GM18951 (cell line): ENCODE measurements around the gene USP34.
"Not testable (repeated sequence)": the region's sequence is repeated elsewhere in the genome, so short reads cannot be mapped to it uniquely, and the experiment has no call there.

Experiments used
- POLR2A ChIP-seq: IDR thresholded peaks from 4 replicates; pipeline ENCODE4 v1.6.1; 2011; ENCODE audit warnings: mild to moderate bottlenecking; ENCODE audit not compliant: insufficient read length, insufficient read depth; ENCODE audit errors: extremely low read depth
- in situ Hi-C: fragments of 300-500 bp; cut with MboI; formaldehyde crosslinking; loops from one replicate; pipeline ENCODE4 v1.12.0; 2022; ENCODE audit warnings: low sequenced_read_pairs, mixed read lengths, inconsistent platforms; ENCODE audit not compliant: unreplicated experiment

The USP34 gene

GRCh38 chr2:61471905-61472805 is 1.3 kb upstream of the USP34 start:
- in situ Hi-C loops: no loop called here

DNA sequence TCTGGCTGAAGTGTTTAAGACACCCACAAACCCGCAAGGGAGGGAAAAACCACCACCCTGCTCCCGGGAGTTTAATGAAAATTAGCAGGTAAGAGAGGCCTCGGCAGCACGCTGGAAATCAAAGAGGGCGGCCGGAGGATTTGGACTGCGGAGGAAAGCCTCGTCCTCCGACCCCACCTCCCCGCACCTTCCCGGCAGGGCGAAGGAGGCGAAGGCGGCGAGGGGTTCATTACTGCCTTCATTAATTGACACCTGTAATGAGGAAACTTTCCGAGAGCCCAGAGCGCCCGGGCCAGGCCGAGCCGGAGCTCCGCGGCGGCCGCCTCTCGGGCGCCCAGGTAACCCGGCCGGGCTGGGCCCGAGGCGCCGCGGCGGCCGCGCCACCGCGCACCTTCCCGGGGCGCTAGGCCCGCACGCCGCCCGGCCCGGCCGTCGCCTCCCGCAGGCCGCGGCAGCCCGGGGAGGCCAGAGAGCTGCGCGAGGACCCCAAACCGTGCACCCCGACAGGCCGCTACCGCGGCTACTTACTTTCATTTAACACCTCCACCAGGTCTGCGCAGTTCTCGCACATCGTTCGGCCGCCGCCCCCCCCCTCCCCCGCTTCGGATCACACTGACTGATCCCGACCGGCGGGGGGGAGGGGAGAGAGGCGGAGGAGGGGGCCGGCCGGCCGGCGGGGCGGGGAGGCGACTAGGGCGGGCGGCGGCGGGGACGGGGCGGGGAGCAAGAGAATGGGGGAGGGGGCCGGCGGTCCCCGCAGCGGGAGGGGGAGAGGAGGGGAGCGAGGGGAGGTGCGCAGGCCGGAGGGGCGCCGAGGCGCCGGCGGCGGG is 550 bp downstream of the USP34 start:
- TF ChIP-seq POLR2A: peak; percentile 30
- in situ Hi-C loops: no loop called here

More at GRCh38 chr2:61471905-61472805, 1.3 kb upstream of the USP34 start:
- TF ChIP-seq POLR2A: no peak

- TF ChIP-seq POLR2A: no peak
- in situ Hi-C loops: no loop called here
These were observed 1.3 kb downstream of the USP34 start for GRCh38 chr2:61469424-61470121.

GRCh38 chr2:61468231-61468630 is 2.7 kb downstream of the USP34 start:
- in situ Hi-C loops: not testable (repeated sequence)

GRCh38 chr2:61465045-61465444 is 5.8 kb downstream of the USP34 start:
- in situ Hi-C loops: no loop called here
- no peak for TF ChIP-seq POLR2A

DNA sequence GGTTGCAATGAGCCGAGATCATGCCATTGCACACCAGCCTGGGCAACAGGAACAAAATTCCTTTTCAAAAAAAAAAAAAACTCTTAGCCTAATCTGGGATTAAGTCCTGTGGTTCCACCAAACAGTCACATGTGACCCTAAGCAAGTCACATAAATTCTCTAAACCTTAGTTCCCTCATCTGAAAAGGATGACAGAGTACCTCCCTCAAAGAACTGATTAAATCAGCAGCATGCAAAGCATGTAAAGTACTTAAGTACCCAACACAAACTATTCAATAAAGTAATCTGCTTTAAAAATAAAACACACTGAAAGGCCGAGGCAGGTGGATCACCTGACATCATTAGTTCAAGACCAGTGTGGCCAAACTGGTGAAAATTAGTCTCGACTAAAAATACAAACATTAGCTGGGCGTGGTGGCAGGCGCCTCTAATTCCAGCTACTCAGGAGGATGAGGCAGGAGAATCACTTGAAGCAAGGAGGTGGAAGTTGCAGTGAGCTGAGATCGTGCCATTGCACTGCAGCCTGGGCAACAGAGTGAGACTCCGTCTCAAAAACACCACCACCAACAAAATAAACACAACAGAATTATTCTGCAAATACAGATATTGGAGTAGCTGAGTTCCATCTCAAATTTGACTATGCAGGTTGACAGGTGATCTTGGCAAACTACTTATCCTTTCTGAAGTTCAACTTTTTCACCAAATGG is 7.0 kb downstream of the USP34 start:
- in situ Hi-C loops: no loop called here
- TF ChIP-seq POLR2A: no peak

- no peak for TF ChIP-seq POLR2A
- in situ Hi-C loops: no loop called here
These were observed 9.5 kb downstream of the USP34 start for GRCh38 chr2:61461404-61461803.

DNA sequence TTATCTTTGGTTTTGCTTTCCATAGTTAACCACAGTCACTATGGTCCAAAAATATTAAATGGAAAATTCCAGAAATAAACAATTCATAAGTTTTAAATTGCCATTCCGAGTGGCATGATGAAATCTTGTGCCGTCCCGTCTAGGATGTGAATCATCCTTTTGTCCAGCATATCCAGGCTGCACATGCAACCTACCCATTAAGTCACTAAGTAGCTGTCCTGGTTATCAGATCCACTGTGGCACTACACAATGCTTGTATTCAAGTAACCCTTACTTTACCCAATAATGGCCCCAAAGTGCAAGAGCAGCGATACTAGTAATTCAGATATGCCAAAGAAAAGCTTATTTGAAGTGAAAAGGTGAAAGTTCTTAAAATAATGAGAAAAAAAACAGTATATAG is 10.7 kb downstream of the USP34 start:
- in situ Hi-C loops: no loop called here
- TF ChIP-seq POLR2A: no peak

DNA sequence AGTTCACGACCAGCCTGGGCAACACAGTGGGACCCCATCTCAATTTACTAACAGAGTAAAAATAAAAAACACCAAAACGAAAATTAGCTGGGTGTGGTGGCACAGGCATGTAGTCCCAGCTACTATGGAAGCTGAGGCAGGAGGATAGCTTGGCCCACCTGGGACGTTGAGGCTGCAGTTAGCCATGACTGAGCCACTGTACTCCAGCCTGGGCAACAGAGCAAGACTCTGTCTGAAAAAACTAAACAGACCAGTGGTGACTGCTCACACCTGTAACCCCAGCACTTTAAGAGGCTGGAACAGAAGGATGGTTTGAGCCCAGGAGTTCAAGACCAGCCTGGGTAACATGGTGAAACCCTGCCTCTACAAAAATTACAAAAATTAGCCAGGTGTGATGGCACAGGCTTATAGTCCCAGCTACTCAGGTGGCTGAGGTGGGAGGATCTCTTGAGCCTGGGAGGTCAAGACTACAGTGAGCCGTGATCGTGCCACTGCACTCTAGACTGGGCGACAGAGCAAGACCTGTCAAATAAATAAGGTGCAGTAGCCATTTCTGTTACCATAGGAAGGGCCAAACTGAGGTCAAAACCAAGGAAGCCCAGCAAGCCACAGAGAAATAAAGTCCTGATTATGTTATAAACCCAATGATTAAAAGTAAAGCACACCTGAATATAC is 14.0 kb downstream of the USP34 start:
- in situ Hi-C loops: no loop called here

DNA sequence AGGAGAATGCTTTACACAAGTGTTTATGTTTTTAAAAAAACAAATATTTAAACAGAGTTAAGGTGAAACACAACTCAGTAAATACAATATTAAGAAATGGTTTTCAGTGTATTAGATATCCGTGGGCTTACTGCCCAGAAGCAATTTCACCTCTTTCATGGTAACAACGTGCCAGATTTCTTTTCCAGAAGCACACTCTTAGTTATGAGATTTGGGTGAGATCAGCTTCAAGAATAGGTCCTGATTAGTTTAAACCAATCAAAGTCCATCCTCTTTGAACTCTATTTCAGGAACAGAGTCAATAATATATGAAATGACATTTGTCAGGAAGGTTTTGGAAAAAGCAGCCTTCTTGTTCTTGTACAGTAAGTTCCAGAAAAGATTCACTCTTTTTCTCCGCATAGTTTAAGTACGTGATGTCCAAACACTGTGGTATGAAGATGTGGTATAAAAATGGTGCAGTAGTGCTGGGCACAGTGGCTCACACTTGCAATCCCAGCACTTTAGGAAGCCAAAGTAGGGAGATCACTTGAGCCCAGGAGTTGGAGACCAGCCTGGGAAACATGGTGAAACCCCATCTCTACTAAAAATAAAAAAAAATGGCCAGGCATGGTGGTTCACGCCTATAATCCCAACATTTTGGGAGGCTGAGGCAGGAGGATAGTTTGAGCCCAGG is 14.7 kb downstream of the USP34 start:
- in situ Hi-C loops: no loop called here
- no peak for TF ChIP-seq POLR2A

More for the DNA sequence above, 14.0 kb downstream of the USP34 start:
- TF ChIP-seq POLR2A: no peak

DNA sequence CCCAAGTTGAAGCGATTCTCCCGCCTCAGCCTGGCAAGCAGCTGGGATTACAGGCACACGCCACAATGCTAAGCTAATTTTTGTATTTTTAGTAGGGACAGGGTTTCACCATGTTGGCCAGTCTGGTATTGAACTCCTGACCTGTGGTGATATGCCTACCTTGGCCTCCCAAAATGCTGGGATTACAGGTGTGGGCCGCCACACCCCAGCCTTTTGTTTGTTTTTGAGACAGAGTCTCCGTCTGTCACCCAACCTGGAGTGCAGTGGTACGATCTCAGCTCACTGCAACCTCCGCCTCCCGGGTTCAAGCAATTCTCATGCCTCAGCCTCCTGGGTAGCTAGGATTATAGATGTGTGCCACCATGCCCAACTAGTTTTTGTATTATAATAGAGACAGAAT is 15.9 kb downstream of the USP34 start:
- in situ Hi-C loops: not testable (repeated sequence)

DNA sequence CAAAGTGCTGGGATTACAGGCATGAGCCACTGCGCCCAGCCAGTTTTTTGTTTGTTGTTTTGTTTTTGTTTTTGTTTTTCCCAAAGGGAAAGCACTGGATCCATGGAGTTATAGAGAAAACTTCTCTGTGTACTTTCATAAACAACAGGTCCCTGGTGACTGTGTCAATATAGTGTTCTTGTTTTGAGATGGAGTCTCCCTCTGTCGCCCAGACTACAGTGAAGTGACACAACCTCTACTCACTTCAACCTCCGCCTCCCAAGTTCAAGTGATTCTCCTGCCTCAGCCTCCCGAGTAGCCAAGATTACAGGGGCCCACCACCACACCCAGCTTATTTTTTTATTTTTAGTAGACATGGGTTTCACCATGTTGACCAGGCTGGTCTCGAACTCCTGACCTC is 16.5 kb downstream of the USP34 start:
- in situ Hi-C loops: no loop called here
- TF ChIP-seq POLR2A: no peak
